GM04503 (cell line): Measurements from ENCODE around the gene CYP2C18.
"Not testable (repeated sequence)": the region's sequence is repeated elsewhere in the genome, so short reads cannot be mapped to it uniquely, and the experiment has no call there.

ENCODE experiments used
- DNase-seq: peaks from one replicate; pipeline ENCODE4 v3.0.0-alpha.2; 2012; ENCODE audit warnings: low read depth

CYP2C18 gene

GRCh38 chr10:94683214-94684054 lies at the start of gene CYP2C18:
Gene CYP2C18 (plus strand): TSS chr10:94683729. CDS start chr10:94683820, 91 bp downstream.
- no peak for DNase-seq

- DNase-seq, result not testable (repeated sequence)
Measured at GRCh38 chr10:94638097-94638496, 45.4 kb upstream of the CYP2C18 start.

GRCh38 chr10:94639902-94640301 lies 43.6 kb upstream of the CYP2C18 start:
- no peak for DNase-seq

- DNase-seq, result no peak
Measured at GRCh38 chr10:94640562-94640961, 43.0 kb upstream of the CYP2C18 start.

GRCh38 chr10:94641480-94641879 lies 42.0 kb upstream of the CYP2C18 start:
- no peak for DNase-seq

GRCh38 chr10:94644352-94644751 lies 39.2 kb upstream of the CYP2C18 start:
- DNase-seq, result no peak

- DNase-seq, result no peak
Measured at GRCh38 chr10:94645285-94645684, 38.2 kb upstream of the CYP2C18 start.

- not testable (repeated sequence) for DNase-seq
Measured at GRCh38 chr10:94655201-94655600, 28.3 kb upstream of the CYP2C18 start.

- not testable (repeated sequence) for DNase-seq
Measured at GRCh38 chr10:94663061-94663460, 20.5 kb upstream of the CYP2C18 start.

GRCh38 chr10:94666391-94667102 lies 17.0 kb upstream of the CYP2C18 start:
- no peak for DNase-seq

GRCh38 chr10:94673614-94674321 lies 9.8 kb upstream of the CYP2C18 start:
- no peak for DNase-seq

GRCh38 chr10:94676496-94676895 lies 7.0 kb upstream of the CYP2C18 start:
- no peak for DNase-seq

- no peak for DNase-seq
Measured at GRCh38 chr10:94677691-94678090, 5.8 kb upstream of the CYP2C18 start.

- no peak for DNase-seq
Measured at GRCh38 chr10:94678475-94678874, 5.1 kb upstream of the CYP2C18 start.

- no peak for DNase-seq
Measured at GRCh38 chr10:94680544-94680943, 3.0 kb upstream of the CYP2C18 start.

GRCh38 chr10:94682636-94683035 lies 893 bp upstream of the CYP2C18 start:
- DNase-seq, result not testable (repeated sequence)

- DNase-seq, result no peak
Measured at GRCh38 chr10:94687625-94688248, 4.2 kb downstream of the CYP2C18 start.

GRCh38 chr10:94706089-94706488 lies 22.6 kb downstream of the CYP2C18 start:
- DNase-seq, result no peak

GRCh38 chr10:94710578-94710977 lies 27.0 kb downstream of the CYP2C18 start:
- no peak for DNase-seq

- DNase-seq, result no peak
Measured at GRCh38 chr10:94725871-94726270, 42.3 kb downstream of the CYP2C18 start.

- DNase-seq, result no peak
Measured at GRCh38 chr10:94735197-94735596, 51.7 kb downstream of the CYP2C18 start.

- DNase-seq, result no peak
Measured at GRCh38 chr10:94738588-94738987, 55.1 kb downstream of the CYP2C18 start.
